Measurements from ENCODE around the gene CHRNA1.

The CHRNA1 gene

GRCh38 chr2:174766271-174766670, 2.0 kb upstream of the CHRNA1 start:
- no peak overlapping the region for H3K4me3 ChIP-seq (ENCODE audit: low read depth, low read length)
- no peaks in the 10 kb centered on the region for H3K9me3 ChIP-seq (ENCODE audit: severe bottlenecking)
- DNase-seq: no peak
- H3K36me3 ChIP-seq: no peaks in the 10 kb centered on the region
- TF ChIP-seq, protein P1, sequence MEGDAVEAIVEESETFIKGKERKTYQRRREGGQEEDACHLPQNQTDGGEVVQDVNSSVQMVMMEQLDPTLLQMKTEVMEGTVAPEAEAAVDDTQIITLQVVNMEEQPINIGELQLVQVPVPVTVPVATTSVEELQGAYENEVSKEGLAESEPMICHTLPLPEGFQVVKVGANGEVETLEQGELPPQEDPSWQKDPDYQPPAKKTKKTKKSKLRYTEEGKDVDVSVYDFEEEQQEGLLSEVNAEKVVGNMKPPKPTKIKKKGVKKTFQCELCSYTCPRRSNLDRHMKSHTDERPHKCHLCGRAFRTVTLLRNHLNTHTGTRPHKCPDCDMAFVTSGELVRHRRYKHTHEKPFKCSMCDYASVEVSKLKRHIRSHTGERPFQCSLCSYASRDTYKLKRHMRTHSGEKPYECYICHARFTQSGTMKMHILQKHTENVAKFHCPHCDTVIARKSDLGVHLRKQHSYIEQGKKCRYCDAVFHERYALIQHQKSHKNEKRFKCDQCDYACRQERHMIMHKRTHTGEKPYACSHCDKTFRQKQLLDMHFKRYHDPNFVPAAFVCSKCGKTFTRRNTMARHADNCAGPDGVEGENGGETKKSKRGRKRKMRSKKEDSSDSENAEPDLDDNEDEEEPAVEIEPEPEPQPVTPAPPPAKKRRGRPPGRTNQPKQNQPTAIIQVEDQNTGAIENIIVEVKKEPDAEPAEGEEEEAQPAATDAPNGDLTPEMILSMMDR (IDR thresholded peaks at IDR 0.05; ENCODE audit: low read depth, low read length): no peak
- no peaks in the 10 kb centered on the region for H3K27me3 ChIP-seq (ENCODE audit: insufficient read depth, low read depth, severe bottlenecking)
- no peak overlapping the region for H3K27ac ChIP-seq

GRCh38 chr2:174765576-174765975, 1.3 kb upstream of the CHRNA1 start:
- no peak for DNase-seq
- H3K4me3 ChIP-seq (ENCODE audit: low read depth, low read length): no peak overlapping the region
- no peaks in the 10 kb centered on the region for H3K9me3 ChIP-seq (ENCODE audit: severe bottlenecking)
- H3K27ac ChIP-seq: no peak overlapping the region
- no peaks in the 10 kb centered on the region for H3K36me3 ChIP-seq
- TF ChIP-seq, protein P1 (IDR thresholded peaks at IDR 0.05; ENCODE audit: low read depth, low read length): no peak
- no peaks in the 10 kb centered on the region for H3K27me3 ChIP-seq (ENCODE audit: insufficient read depth, low read depth, severe bottlenecking)

DNA sequence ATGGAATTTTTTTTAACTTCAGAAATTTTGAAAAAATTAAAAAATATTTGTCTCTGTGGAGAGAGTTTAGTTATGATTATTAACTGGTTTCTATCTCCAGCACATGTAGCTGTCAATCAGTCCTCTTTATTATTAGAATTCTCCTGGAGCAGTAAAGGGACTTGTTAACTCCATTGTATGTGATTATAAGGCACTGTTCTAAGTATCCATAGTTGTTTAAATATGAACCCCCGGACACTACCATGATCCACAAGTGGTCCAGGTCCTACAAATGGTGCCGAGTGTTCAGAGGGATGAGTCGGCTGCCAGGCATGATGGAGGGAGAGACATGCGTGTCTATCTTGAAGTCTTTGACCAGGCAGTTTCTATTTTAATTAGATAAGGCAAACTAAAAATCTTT, 492 bp downstream of the CHRNA1 start:
- peaks cover 3% of the 10 kb centered on the region; the same call in 1 of the 2 replicates for H3K36me3 ChIP-seq
- no peaks in the 10 kb centered on the region for H3K27me3 ChIP-seq (ENCODE audit: insufficient read depth, low read depth, severe bottlenecking)
- TF ChIP-seq, protein P1 (IDR thresholded peaks at IDR 0.05; ENCODE audit: low read depth, low read length): no peak
- no peaks in the 10 kb centered on the region for H3K9me3 ChIP-seq (ENCODE audit: severe bottlenecking)
- H3K27ac ChIP-seq: peak overlapping the region; percentile 76
- H3K4me3 ChIP-seq (ENCODE audit: low read depth, low read length): peak overlapping the region; percentile 41
- no peak for DNase-seq

- DNase-seq: no peak
- H3K9me3 ChIP-seq (ENCODE audit: severe bottlenecking): no peaks in the 10 kb centered on the region
- H3K27me3 ChIP-seq (ENCODE audit: insufficient read depth, low read depth, severe bottlenecking): no peaks in the 10 kb centered on the region
- TF ChIP-seq, protein P1 (IDR thresholded peaks at IDR 0.05; ENCODE audit: low read depth, low read length): no peak
- peaks cover 7% of the 10 kb centered on the region for H3K36me3 ChIP-seq
- H3K27ac ChIP-seq: peak overlapping the region; percentile 70
- peak overlapping the region; percentile 41 for H3K4me3 ChIP-seq (ENCODE audit: low read depth, low read length)
Observed at GRCh38 chr2:174762464-174762863, 1.8 kb downstream of the CHRNA1 start.

DNA sequence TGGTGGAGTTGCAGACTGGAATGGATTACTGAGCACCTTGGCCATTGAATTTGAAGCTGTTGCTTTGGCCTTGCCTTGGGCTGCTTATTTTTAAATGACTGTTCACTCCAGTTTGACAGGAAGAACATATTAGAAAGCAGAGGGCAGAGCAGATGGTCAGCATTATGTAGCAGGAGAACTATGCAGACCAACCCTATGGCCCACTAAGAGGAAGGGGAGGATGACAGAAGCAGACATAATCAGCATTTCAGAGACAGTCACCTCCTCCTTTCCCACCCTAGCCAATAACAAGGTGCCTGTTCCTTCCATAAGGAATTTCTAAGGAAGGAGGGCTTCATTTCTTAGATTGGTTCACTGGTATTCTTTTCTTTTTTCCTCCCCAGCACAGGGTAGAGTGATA, 2.4 kb downstream of the CHRNA1 start:
- TF ChIP-seq, protein P1 (IDR thresholded peaks at IDR 0.05; ENCODE audit: low read depth, low read length): no peak
- no peak overlapping the region for H3K4me3 ChIP-seq (ENCODE audit: low read depth, low read length)
- peak overlapping the region; percentile 70 for H3K27ac ChIP-seq
- DNase-seq: peak; percentile 48
- peaks cover 7% of the 10 kb centered on the region for H3K36me3 ChIP-seq
- no peaks in the 10 kb centered on the region for H3K9me3 ChIP-seq (ENCODE audit: severe bottlenecking)
- H3K27me3 ChIP-seq (ENCODE audit: insufficient read depth, low read depth, severe bottlenecking): no peaks in the 10 kb centered on the region

DNA sequence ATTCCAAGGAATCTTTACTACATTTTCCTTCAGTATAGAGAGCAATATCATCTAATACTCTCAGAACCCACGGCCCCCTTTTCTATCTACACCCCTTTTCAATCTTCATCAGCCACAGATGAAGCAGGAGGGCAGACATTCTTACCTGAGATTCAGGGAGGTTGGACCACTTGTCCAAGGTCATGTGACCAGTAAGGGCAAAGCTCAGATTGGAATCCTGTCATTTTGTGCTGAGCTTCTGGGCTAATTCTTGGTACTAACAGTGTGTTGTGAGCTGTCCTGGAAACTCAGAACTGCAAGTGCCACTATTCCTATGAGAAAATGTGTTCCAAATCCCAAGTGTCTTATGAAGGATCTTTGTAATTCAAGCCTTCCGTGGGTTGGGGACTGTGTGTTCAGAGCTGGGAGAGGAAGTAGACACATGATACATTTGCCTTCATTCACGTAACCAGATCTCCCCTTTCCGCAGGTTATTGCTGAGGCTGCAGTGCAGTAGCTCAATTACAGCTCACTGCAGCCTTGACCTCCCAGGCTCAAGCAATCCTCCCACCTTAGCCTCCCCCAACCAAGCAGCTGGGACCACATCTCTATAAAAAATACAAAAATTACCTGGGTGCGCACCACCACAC, 3.3 kb downstream of the CHRNA1 start:
- H3K27ac ChIP-seq: peak overlapping the region; percentile 70
- H3K27me3 ChIP-seq (ENCODE audit: insufficient read depth, low read depth, severe bottlenecking): no peaks in the 10 kb centered on the region
- no peak overlapping the region for H3K4me3 ChIP-seq (ENCODE audit: low read depth, low read length)
- TF ChIP-seq, protein P1 (IDR thresholded peaks at IDR 0.05; ENCODE audit: low read depth, low read length): no peak
- no peak for DNase-seq
- H3K9me3 ChIP-seq (ENCODE audit: severe bottlenecking): no peaks in the 10 kb centered on the region
- H3K36me3 ChIP-seq: peaks cover 7% of the 10 kb centered on the region
